Stimulated activated CD4-positive, alpha-beta T cell treated with anti-CD3 and anti-CD28 coated beads, TNF-alpha, amount 100 ng/mL, for 24 hours (primary cell): ENCODE data around the gene NFIX.
"Not testable (repeated sequence)": the region's sequence is repeated elsewhere in the genome, so short reads cannot be mapped to it uniquely, and the experiment has no call there.

Experiments used
- DNase-seq, 3 experiments: peaks; one replicate each; pipeline ENCODE4 v3.0.0-alpha.2; 2020; ENCODE audit warnings: low read depth in 3 of 3

NFIX gene

DNA sequence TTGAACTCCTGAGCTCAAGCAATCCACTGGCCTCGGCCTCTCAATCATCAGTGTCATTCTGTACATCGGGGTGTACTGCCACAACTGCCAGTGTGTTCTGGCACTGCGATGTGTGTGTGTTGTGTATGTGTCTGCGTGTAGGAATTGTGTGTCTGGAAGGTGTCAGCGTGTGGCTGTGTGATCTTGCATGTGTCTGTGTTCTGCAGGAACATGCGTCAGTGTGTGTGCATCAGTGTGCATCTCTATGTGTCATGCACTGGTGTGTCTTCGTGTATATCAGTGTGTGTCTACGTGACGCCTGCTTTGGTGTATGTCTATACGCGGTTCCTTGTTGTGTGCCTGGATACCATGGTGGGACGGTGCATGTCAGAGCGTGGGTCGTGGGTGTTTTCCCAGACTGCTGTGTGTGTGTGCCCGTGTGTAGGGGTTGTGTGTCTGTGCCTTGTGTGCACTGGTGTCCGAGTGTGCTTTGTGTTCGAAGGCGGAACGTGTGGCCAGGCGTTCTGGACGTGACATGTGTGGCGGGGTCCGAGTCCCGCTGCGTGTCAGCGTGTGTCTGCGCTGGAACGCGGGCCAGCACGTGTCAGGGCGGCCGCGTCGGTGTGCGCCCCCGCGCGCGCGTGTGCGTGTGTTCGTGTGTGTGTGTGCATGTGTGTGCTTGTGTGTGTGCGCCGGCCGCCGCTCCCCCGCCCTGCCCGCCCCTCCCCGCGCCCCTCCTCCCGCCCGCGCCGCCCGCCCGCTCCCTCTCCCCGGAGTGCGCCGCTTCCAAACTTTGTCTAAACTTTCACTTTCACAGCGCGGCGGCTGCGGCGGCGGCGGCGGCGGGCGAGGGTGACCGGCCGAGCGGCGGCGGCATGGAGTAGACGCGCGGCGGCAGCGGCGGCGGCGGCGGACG is at the start of gene NFIX:
NFIX (plus strand) TSS at position 775 of the 895 bp plus-strand sequence. CDS start 363 bp downstream, outside the sequence.
- DNase-seq, result peak; percentile 31 to 66 (median 33)

DNA sequence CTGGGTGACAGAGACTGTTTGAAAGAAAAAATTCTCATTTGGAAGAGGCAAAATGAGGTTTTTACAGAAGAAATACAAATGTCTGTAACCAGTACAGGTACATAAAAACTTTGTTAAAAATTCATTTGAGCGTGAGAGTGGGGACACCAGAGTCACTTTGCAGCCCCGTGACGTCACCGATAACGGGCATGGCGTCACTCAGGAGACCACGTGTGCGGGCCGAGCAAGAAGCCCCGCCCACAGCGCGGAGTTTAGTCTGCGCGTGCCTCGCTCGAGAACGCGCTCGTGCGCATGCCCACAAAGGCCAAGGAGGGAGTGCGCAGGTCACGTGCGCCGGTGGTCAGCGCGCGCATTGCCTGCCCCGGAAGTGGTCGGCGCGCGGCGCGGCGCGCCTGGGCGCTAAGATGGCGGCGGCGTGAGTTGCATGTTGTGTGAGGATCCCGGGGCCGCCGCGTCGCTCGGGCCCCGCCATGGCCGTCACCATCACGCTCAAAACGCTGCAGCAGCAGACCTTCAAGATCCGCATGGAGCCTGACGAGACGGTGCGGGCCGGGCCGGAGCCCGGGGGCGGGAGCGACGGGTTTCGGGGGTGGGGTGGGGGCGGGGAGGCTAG is 49.7 kb upstream of the NFIX start, which contains the start of gene RAD23A:
RAD23A (plus strand) TSS at position 384 of the 613 bp plus-strand sequence; CDS start at position 471, 87 bp downstream.
- DNase-seq, result peak; percentile 97 to 98 (median 98)

DNA sequence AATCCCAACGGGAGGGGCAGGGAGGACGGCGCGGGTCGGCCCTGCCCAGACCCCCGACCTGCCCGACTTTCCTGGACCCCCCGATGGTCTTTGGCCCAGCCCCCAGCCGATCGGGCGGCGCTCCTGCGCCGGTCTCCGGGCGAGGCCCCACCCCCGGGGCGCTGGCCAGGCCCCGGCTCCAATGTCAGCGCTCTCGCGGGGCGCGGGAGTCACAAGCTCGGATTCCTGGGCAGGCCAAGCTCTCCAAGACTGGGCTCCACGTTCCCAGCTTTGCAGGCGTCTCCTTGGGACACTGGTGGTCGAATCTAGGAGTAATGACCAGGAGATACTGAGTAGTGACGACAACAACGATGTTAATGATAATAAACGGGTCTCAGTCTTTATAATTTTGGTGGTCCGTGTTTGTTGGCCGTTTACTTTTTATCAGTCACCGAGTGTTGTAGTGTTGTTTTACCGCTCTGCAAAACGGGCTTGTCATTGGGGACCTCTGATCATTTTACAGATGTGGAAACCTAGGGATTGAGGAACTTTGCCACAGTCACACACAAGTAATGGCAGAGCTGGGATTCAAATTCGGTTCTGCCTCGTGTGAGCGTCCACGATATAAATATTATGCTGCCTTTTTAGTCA is 49.1 kb upstream of the NFIX start:
- DNase-seq, result peak; percentile 24 to 47 (median 29)

DNA sequence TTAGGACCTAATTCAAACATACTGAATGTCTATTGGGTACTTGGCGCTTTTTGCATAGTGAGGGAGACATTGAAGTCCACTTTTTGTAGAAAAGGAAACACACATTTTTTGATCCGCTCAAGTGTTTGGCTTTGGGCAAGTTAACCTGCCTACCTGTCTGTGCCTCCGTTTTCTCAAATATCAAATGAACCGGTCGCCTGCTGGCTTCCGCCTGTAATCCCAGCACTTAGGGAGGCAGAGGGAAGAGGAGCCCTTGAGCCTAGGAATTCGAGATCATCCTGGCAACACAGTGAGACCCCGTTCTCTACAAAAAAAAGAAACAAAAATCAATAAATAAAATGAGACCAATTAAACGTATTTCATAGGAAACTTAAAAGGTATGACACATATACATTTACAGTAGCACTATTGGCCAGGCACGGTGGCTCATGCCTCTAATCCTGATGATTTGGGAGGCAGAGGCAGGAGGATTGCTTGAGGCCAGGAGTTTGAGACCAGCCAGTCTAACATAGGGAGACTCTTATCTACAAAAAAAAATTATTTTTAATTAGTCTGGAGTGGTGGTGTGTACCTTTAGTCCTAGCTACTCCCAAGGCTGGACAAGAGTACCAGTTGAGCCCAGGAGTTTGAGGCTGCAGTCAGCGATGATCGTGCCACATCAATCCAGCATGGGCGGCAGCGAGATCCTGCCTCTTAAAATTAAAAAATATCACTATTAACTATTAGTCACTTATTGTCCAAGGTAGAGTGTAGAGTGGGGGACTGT is 48.4 kb upstream of the NFIX start:
- DNase-seq, result no peak

DNA sequence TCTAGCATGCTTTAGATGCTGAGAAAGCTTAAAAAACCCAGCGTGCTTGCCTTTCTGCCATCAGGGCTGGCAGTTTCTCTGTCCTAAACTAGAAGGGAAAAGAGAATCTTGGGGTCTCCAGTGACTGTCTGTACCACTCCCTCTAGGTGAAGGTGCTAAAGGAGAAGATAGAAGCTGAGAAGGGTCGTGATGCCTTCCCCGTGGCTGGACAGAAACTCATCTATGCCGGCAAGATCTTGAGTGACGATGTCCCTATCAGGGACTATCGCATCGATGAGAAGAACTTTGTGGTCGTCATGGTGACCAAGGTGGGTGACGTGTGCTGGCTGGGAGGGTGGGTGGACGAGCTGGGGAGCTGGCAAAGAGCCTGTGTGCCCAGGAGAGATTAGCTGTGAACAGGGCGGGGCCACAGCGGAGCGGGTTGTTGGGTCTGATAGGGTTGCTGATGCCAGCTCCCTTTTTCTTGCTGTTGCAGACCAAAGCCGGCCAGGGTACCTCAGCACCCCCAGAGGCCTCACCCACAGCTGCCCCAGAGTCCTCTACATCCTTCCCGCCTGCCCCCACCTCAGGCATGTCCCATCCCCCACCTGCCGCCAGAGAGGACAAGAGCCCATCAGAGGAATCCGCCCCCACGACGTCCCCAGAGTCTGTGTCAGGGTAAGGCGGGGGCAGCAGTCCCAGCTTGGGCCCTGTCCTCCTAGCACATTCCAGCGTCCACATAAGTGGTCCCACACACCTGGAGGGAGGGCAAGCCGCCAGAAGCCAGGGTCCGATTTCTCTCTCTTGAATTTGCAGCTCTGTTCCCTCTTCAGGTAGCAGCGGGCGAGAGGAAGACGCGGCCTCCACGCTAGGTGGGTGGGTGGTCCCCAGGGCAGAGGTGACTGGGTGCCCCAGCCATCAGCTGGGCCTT is 47.3 kb upstream of the NFIX start:
- DNase-seq, result no peak

DNA sequence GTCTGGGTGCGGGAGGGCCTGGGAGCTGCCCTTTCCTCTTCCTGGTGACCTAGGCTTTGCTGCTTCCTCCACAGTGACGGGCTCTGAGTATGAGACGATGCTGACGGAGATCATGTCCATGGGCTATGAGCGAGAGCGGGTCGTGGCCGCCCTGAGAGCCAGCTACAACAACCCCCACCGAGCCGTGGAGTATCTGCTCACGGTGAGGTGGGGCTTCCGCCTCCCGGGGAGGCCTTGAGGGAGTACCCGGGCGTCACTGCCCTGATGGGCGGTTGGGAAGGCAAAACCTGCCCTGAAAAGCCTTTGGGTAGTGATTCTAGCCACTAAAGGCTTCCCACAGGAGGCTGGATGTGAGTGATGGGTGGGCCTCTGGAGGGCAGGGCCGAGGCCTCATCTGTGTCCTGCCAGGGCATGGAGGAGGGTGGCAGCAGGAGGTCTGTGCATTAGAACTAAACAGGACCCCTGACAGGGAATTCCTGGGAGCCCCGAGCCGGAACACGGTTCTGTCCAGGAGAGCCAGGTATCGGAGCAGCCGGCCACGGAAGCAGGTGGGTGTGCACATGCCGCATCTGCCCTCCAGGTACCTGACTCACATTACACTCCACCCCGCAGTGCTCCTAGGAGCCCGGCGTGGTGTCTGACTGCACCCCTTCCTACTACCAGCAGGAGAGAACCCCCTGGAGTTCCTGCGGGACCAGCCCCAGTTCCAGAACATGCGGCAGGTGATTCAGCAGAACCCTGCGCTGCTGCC is 46.5 kb upstream of the NFIX start:
- DNase-seq, result no peak

DNA sequence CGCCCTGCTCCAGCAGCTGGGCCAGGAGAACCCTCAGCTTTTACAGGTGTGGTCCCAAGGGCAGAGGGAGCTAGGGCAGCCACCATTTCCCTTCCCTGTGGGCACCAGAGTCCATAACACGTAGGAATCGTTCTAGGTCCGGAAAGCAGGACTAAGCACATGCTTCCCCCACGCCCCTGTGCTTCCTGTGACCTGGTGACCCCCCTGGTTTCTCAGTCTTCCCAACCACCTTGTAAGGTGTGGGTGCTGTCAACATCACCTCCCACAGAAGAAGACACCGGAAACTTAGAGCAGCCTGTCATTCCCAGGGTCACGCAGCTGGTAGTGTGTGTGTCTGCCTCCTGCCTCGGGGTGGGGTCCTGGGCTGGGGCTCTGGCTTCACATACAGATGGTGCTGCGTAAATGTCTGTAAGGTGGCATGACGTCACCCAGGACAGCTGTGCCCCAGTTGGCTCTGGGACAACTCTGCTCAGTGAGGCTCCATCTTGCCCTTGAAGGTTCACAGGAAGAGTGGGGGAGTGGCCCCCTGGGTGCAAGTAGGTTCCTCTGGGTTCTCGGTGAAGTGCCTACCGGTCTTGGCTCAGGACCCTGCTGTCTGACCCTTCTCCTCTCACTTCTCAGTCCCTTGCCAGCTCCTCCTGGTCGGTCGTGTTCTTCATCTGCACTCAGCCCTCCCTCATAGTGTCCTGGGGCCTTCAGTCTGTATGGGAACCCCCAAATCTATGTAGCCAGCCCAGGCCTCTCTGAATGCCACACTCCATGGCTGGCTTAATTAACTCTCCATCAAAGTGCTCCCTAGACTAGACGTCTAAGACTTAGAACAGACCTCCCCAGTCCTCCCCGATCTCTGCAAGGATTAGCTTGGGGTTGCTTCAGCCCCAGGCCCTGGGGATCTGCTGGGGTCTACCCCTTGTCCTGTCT is 45.7 kb upstream of the NFIX start:
- DNase-seq, result no peak

DNA sequence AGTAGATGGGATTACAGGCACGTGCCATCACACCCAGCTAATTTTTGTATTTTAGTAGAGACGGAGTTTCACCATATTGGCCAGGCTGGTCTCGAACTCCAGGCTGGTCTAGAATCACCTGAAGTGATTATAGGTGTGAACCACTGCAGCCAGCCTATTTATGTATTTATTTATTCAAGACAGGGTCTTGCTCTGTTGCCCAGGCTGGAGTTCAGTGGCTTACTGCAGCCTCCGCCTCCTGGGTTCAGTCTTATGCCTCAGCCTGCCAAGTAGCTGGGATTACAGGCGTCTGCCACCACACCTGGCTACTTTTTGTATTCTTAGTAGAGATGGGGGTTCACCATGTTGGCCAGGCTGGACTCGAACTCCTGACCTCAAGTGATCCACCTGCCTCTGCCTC is 43.2 kb upstream of the NFIX start:
- not testable (repeated sequence) for DNase-seq

DNA sequence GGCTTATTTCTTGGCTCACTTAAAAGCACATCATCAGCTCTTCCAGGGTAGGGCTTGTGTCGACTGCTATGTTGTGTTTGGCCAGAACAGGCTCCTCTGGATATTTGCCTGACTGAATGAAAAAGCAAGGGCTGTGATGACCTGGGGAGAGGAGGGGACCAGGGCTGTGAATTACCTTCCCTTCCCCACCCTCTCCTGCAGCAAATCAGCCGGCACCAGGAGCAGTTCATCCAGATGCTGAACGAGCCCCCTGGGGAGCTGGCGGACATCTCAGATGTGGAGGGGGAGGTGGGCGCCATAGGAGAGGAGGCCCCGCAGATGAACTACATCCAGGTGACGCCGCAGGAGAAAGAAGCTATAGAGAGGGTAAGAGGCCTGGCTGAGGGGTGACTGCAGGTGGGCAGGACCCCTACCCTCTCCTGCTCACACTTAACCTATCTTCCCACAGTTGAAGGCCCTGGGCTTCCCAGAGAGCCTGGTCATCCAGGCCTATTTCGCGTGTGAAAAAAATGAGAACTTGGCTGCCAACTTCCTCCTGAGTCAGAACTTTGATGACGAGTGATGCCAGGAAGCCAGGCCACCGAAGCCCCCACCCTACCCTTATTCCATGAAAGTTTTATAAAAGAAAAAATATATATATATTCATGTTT is 42.7 kb upstream of the NFIX start:
- DNase-seq, result no peak

DNA sequence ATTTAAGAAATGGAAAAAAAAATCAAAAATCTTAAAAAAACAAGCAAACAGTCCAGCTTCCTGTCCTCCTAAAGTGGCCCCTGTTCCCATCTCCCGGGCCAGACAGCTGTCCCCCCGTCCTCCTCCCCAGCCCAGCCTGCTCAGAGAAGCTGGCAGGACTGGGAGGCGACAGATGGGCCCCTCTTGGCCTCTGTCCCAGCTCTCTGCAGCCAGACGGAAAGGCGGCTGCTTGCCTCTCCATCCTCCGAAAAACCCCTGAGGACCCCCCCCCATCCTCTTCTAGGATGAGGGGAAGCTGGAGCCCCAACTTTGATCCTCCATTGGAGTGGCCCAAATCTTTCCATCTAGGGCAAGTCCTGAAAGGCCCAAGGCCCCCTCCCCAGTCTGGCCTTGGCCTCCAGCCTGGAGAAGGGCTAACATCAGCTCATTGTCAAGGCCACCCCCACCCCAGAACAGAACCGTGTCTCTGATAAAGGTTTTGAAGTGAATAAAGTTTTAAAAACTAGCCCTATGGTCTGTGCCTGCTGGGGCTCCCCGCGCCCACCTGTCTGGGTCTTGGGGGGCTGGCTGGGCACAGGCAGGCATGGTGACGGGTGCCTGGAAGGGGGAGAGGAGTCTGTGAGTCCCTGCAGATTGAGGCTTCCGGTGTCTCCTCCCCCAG is 42.0 kb upstream of the NFIX start:
- DNase-seq, result no peak

DNA sequence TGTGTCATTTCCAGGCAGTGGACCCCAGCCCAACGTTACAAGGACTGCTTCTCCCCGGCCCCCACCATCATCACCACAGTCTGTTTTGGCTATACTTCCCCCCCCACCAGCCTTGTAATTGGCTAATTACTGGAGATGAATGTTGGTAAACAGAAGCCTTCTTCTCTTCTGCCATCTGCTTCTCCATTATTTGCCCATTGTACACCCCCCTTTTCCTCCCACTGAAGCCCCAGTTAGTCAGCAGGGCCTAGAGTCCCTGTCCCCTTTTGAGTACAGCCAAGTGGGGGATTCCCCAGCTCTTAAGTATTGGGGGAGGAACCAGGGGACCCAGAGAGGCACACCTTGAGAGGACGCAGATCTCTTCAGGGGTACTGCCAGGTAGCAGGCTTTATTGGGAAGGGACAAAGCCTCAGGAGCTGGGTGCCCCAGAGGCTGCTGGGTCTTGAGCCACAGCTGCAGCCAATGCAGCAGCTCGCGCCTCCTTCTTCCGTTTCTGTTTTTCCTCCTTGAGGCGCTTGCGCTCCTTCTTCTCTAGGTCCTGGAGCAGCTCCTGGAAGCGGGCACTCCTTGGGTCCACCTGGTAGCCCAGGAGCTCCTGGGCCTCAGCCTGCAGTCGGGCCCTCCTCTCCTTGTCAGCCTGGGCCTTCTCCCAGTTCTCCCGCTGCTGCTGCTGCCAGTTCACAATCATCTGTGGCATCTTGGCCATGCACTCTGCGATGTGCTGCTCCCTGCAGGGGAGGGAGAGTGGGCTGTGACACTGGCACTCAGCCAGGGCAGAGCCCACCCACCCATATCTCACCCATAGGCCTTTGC is 41.3 kb upstream of the NFIX start:
- no peak for DNase-seq

DNA sequence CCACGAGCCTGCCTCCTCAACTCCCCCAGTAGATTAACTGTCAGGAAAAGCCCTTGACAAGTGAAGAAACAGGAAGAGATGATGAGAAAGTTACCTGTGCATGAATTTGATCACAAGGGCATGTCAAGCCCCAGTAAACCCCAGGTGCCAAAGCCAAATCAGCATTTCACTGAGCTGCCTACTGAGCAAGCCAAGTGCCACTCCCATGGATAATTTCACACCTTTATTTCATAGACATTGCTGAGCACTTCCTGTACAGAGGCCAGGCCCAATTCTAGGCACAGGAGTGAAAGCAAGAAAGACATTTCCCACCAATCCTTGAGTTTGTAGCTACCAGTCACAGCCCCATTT is 40.7 kb upstream of the NFIX start:
- DNase-seq, result no peak

DNA sequence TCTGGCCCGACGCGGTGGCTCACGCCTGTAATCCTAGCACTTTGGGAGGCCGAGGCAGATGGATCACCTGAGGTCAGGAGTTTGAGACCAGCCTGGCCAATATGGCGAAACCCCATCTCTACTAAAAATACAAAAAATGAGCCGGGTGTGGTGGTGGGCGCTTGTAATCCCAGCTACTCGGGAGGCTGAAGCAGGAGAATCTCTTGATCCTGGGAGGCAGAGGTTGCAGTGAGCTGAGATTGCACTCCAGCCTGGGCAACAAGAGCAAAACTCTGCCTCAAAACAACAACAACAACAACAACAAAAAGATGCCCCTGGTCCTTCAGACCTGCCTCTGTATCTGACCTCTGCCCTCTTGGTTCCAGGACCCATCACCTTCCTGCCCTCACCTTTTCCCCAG is 39.7 kb upstream of the NFIX start:
- not testable (repeated sequence) for DNase-seq

DNA sequence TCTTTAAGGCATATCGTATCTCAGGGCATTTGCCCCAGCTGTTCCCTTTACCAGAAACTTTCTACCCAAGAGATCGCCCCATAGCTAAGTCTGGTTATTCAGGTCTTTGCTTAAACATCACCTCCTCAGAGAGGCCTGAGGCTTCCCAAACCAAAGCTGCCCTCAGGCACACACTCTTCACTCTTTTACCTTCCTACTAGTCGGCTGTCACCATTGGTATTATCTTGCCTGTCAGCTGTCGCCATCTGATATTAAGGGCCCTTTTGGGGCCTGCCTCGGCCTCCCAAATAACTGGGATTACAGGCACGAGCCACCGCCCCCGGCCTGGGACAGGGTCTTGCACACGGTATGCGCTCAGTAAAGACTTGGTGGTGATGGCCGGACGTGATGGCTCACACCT is 39.3 kb upstream of the NFIX start:
- no peak for DNase-seq

DNA sequence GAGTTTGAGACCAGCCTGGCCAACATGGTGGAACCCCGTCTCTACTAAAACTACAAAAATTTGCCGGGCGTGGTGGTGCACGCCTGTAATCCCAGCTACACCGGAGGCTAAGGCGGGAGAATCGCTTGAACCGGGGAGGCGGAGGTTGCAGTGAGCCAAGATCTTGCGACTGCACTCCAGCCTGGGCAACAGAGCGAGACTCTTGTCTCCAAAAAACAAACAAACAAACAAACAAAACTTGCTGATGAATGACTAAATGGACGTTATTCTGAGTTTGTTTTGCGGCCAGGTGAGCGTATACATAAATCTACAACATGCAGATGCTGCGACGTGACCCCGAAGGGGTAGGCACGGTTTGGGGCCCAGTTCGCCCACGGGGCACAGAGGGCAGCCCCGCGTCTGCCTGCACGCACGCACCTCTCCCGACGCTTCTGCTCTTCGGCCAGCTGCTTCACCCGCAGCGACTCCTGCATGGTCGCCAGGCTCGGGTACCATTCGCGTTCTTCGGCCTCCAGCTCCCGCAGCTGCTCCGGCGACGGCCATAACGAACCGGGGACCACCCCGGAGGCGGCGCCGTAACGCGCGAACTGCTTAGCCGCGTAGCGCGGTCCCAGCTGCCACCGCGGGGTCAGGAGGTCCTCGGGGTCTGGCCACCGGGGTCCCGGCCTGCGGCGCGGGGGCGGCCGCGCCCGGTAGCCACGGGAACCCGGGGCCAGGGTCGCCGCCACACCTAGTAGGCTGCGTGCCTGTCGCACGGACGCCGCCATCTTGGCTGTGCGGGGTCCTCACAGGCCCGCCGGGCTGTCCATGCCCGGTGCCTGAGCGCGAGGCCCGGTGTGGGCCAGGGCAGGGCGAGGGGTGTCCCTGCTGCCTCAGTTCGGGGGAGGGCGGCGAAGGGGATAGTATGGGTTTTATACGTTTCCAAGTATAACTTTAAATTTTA is 38.6 kb upstream of the NFIX start, which contains the start of gene GADD45GIP1:
GADD45GIP1 (minus strand) TSS at position 778 of the 943 bp plus-strand sequence; CDS start at position 767, 11 bp downstream.
- peak; percentile 72 to 88 (median 73) for DNase-seq
